Loucy (cell line): ENCODE measurements around the gene NCKAP5.

Experiments used
- H2AFZ ChIP-seq: fragments of 200-600 bp; sonication (generic); 2 replicates; pipeline ENCODE4 v1.6.0; 2016; ENCODE audit warnings: antibody characterized with exemption, mild to moderate bottlenecking, low read length, moderate library complexity
- H3F3A ChIP-seq: fragments of 200-600 bp; 2 replicates; pipeline ENCODE4 v1.6.0; 2016; ENCODE audit warnings: antibody characterized with exemption, low read depth, mild to moderate bottlenecking
- H3K27me3 ChIP-seq: fragments of 200-600 bp; sonication (generic); 2 replicates; pipeline ENCODE4 v1.6.1; 2014; ENCODE audit warnings: low read length, mild to moderate bottlenecking; ENCODE audit not compliant: insufficient read depth, poor library complexity, severe bottlenecking
- H3K36me3 ChIP-seq: fragments of 200-600 bp; sonication (generic); 2 replicates; pipeline ENCODE4 v1.6.1; 2016; ENCODE audit warnings: low read length; ENCODE audit not compliant: insufficient read depth
- H3K4me1 ChIP-seq: fragments of 200-600 bp; sonication (generic); 2 replicates; pipeline ENCODE4 v1.5.1; 2014; ENCODE audit warnings: low read length, mild to moderate bottlenecking; ENCODE audit not compliant: insufficient read depth, poor library complexity, severe bottlenecking
- H3K4me2 ChIP-seq: fragments of 200-600 bp; sonication (generic); 2 replicates; pipeline ENCODE4 v1.6.0; 2014; ENCODE audit warnings: antibody characterized with exemption, low read length, low read depth, mild to moderate bottlenecking; ENCODE audit not compliant: poor library complexity, severe bottlenecking
- H3K4me3 ChIP-seq: fragments of 200-600 bp; sonication (generic); 2 replicates; pipeline ENCODE4 v1.5.1; 2014; ENCODE audit warnings: low read length, mild to moderate bottlenecking, mixed read lengths; ENCODE audit not compliant: poor library complexity, severe bottlenecking
- H3K79me2 ChIP-seq: fragments of 200-600 bp; sonication (generic); 2 replicates; pipeline ENCODE4 v1.6.1; 2014; ENCODE audit warnings: low read length; ENCODE audit not compliant: insufficient read depth
- H3K9ac ChIP-seq: fragments of 200-600 bp; sonication (generic); 2 replicates; pipeline ENCODE4 v1.6.0; 2014; ENCODE audit warnings: mild to moderate bottlenecking, low read depth, low read length, moderate library complexity; ENCODE audit not compliant: poor library complexity, severe bottlenecking
- H3K9me2 ChIP-seq: fragments of 200-600 bp; sonication (generic); replicated peaks from 2 replicates; pipeline ENCODE4 v1.6.1; 2016; ENCODE audit warnings: low read depth, low read length, mixed read lengths
- H3K9me3 ChIP-seq: fragments of 200-600 bp; sonication (generic); 2 replicates; pipeline ENCODE4 v1.6.1; 2014; ENCODE audit warnings: mild to moderate bottlenecking, antibody characterized with exemption, low read length, low read depth; ENCODE audit not compliant: insufficient read depth
- H4K20me1 ChIP-seq: fragments of 200-600 bp; sonication (generic); 2 replicates; pipeline ENCODE4 v1.6.0; 2014; ENCODE audit warnings: antibody characterized with exemption, low read length, mild to moderate bottlenecking; ENCODE audit not compliant: insufficient read depth, poor library complexity, severe bottlenecking
- EZH2phosphoT487 ChIP-seq: fragments of 200-600 bp; IDR thresholded peaks from 2 replicates; pipeline ENCODE4 v1.6.1; 2018; ENCODE audit warnings: antibody characterized with exemption, mild to moderate bottlenecking, moderate library complexity, borderline replicate concordance
- TF ChIP-seq, protein P1 (sequence below): fragments of 200-600 bp; sonication (generic); conservative IDR thresholded peaks from 2 replicates; pipeline ENCODE4 v1.5.1; 2014; ENCODE audit warnings: mild to moderate bottlenecking, antibody characterized with exemption, low read length

NCKAP5 gene

DNA sequence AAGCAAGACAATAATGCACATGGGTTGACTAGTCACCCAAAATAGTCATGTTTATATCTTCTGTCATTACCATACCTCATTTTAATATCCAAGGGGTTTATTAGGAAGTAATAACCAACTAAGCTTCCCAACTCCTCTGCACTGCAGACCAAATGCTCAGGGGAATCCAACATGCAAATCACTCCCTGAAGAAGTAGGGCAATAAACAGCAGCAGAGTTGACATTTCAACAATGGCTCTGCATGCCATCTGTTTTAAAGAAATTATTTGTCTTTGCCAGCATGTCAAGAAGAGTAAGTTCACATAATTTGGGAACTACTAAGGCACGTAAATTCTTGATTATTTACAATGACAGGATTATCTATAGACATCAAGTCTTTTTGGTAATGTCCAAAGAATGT, 813.9 kb downstream of the NCKAP5 start:
- no peak overlapping the region for H3K4me2 ChIP-seq
- no peaks in the 10 kb centered on the region for H3F3A ChIP-seq
- no peak overlapping the region for H3K4me3 ChIP-seq
- no peaks in the 10 kb centered on the region for H3K9me2 ChIP-seq
- H3K79me2 ChIP-seq = no peaks in the 10 kb centered on the region
- H3K36me3 ChIP-seq = no peaks in the 10 kb centered on the region
- TF ChIP-seq EZH2phosphoT487 = no peak
- TF ChIP-seq, protein P1, sequence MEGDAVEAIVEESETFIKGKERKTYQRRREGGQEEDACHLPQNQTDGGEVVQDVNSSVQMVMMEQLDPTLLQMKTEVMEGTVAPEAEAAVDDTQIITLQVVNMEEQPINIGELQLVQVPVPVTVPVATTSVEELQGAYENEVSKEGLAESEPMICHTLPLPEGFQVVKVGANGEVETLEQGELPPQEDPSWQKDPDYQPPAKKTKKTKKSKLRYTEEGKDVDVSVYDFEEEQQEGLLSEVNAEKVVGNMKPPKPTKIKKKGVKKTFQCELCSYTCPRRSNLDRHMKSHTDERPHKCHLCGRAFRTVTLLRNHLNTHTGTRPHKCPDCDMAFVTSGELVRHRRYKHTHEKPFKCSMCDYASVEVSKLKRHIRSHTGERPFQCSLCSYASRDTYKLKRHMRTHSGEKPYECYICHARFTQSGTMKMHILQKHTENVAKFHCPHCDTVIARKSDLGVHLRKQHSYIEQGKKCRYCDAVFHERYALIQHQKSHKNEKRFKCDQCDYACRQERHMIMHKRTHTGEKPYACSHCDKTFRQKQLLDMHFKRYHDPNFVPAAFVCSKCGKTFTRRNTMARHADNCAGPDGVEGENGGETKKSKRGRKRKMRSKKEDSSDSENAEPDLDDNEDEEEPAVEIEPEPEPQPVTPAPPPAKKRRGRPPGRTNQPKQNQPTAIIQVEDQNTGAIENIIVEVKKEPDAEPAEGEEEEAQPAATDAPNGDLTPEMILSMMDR = no peak
- H3K9me3 ChIP-seq = no peaks in the 10 kb centered on the region; the same call in 1 of the 2 replicates
- no peaks in the 10 kb centered on the region for H3K4me1 ChIP-seq
- no peak overlapping the region for H3K9ac ChIP-seq
- H2AFZ ChIP-seq = no peak overlapping the region
- H4K20me1 ChIP-seq = no peaks in the 10 kb centered on the region
- no peaks in the 10 kb centered on the region for H3K27me3 ChIP-seq

DNA sequence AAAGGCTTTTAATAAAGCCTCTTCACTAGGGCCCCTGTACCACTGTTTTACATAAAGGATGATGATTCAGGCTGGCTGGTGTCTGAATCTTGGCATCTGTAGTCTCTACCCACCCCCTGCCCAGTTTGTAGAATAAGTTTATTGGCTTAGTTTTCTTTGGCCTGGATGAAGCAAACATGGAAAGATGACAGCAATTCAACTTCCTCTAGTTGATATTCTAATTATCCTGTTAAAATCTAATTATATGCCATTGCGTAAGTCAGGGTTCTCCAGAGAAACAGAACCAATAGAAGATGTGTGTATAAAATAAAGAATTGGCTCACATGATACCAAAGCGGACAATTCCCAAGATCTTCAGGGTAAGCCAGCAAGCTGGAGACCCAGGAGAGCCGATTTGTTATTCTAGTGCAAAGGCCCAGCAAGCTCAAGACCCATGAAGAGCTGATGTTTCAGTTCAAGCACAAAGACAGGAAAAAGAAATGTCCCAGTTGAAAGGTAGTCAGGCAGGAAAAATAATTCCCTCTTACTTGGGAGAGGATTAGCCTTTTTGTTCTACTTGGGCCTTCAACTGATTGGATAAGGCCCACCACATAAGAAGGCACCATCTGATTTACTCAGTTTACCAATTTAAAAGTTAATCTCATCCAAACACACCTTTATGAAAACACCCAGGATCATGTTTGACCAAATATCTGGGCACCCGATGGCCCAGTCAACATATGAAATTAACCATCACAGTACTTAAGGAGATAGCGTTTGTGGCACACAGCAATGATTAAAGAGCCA, 815.6 kb downstream of the NCKAP5 start:
- H3K4me1 ChIP-seq = no peaks in the 10 kb centered on the region
- H3K9ac ChIP-seq = no peak overlapping the region
- H4K20me1 ChIP-seq = no peaks in the 10 kb centered on the region
- H3K4me2 ChIP-seq = no peak overlapping the region
- H3F3A ChIP-seq = no peaks in the 10 kb centered on the region
- no peaks in the 10 kb centered on the region for H3K9me2 ChIP-seq
- H3K36me3 ChIP-seq = no peaks in the 10 kb centered on the region
- H2AFZ ChIP-seq = no peak overlapping the region
- no peak overlapping the region for H3K4me3 ChIP-seq
- no peak for TF ChIP-seq EZH2phosphoT487
- TF ChIP-seq, protein P1 = no peak
- no peaks in the 10 kb centered on the region; the same call in 1 of the 2 replicates for H3K9me3 ChIP-seq
- H3K27me3 ChIP-seq = no peaks in the 10 kb centered on the region
- no peaks in the 10 kb centered on the region for H3K79me2 ChIP-seq

DNA sequence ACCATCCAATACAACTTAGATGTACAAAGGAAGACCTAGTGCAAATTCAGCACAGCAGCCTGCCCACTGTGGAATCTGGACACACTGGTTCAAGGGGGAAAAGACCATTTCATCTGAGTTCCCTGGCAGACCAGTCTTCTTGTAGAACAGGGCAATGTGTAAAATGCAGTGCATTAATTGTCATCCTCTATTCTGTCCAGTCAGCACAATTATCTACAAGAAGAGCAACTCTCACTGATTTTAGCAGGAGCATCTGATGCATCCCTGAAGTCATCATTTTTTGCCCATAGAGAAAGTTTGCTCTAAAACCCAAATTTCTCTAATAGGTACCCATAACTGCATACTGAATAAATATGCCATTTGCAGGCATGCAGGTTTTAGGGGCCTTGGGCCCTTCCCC, 816.4 kb downstream of the NCKAP5 start:
- no peaks in the 10 kb centered on the region for H4K20me1 ChIP-seq
- H2AFZ ChIP-seq = no peak overlapping the region
- no peaks in the 10 kb centered on the region for H3K36me3 ChIP-seq
- H3K79me2 ChIP-seq = no peaks in the 10 kb centered on the region
- TF ChIP-seq, protein P1 = no peak
- no peak for TF ChIP-seq EZH2phosphoT487
- no peak overlapping the region for H3K4me2 ChIP-seq
- H3K27me3 ChIP-seq = no peaks in the 10 kb centered on the region
- no peaks in the 10 kb centered on the region for H3K9me2 ChIP-seq
- no peaks in the 10 kb centered on the region for H3F3A ChIP-seq
- H3K4me3 ChIP-seq = no peak overlapping the region
- H3K9me3 ChIP-seq = no peaks in the 10 kb centered on the region; the same call in 1 of the 2 replicates
- H3K4me1 ChIP-seq = no peaks in the 10 kb centered on the region
- H3K9ac ChIP-seq = no peak overlapping the region
